Transverse colon (tissue), 4 donors: ENCODE measurements around the gene CHPT1. TPM values are rescaled to one million over a fixed set of nuclear protein-coding genes. Genes with fewer than 3 reads are reported as not detected.
"Not testable (repeated sequence)": the region's sequence is repeated elsewhere in the genome, so short reads cannot be mapped to it uniquely, and the experiment has no call there.

ENCODE experiments used
- DNase-seq: peaks from one replicate; pipeline ENCODE4 v3.0.0-alpha.2; 2019
- H3K27ac ChIP-seq, 4 donors: fragments of 200-600 bp; sonication (generic); 2 replicates each; pipeline ENCODE4 v1.5.1; 2016 to 2018; ENCODE audit warnings: inconsistent platforms in 4 of 4
- H3K27me3 ChIP-seq: fragments of 200-600 bp; sonication (generic); 2 replicates; pipeline ENCODE4 v1.5.1; 2017; ENCODE audit warnings: inconsistent platforms
- H3K36me3 ChIP-seq, 4 donors: fragments of 200-600 bp; sonication (generic); 2 replicates each; pipeline ENCODE4 v1.5.1; 2017 to 2019; ENCODE audit warnings: inconsistent platforms in 4 of 4
- H3K4me1 ChIP-seq, 4 donors: fragments of 200-600 bp; sonication (generic); 2 replicates each; pipeline ENCODE4 v1.5.1; 2017 to 2020; ENCODE audit warnings: inconsistent platforms in 4 of 4
- H3K4me3 ChIP-seq, 4 donors: fragments of 200-600 bp; sonication (generic); 1 replicate in 1 of 4; 2 replicates in 3 of 4; pipeline versions ENCODE4 v1.5.1 to v1.6.1; 2017 to 2019; ENCODE audit warnings: inconsistent platforms in 4 of 4
- H3K9me3 ChIP-seq, 2 donors: fragments of 200-600 bp; sonication (generic); 2 replicates each; pipeline ENCODE4 v1.5.1; 2017 to 2019; ENCODE audit warnings: inconsistent platforms in 2 of 2
- CTCF ChIP-seq, 5 experiments: fragments of 200-600 bp in 3 of 5; fragments of 450-650 bp in 2 of 5; sonication (generic) in 3 of 5; IDR thresholded peaks; 1 replicate in 2 of 5; 2 replicates in 3 of 5; pipeline ENCODE4 v1.5.1; 2016 to 2017; ENCODE audit warnings: antibody characterized with exemption in 5 of 5, inconsistent platforms in 3 of 5, mild to moderate bottlenecking in 2 of 5, moderate library complexity in 1 of 5
- EP300 ChIP-seq: sonication (generic); formaldehyde crosslinking; IDR thresholded peaks from one replicate; pipeline ENCODE4 v1.6.1; 2017; ENCODE audit warnings: antibody characterized with exemption, low read depth
- POLR2A ChIP-seq: fragments of 450-650 bp; IDR thresholded peaks from one replicate; pipeline ENCODE4 v1.6.1; 2016; ENCODE audit warnings: antibody characterized with exemption, mild to moderate bottlenecking, moderate library complexity
- POLR2AphosphoS5 ChIP-seq, 3 donors: sonication (generic); formaldehyde crosslinking; IDR thresholded peaks; one replicate each; pipeline ENCODE4 v1.6.1; 2016; ENCODE audit warnings: antibody characterized with exemption in 3 of 3
- WGBS, 2 donors: methylation state at CpG; one replicate each; pipeline ENCODE4 v1.1.5; 2018; ENCODE audit warnings: low coverage in 1 of 2; 5-methylcytosine and 5-hydroxymethylcytosine counted together
- in situ Hi-C, 4 donors: fragments of 200-750 bp; cut with MboI; loops; one replicate each; pipeline versions ENCODE4 v1.15.0 to v1.15.1; 2017; ENCODE audit warnings: low sequenced_read_pairs in 3 of 4, low pct_ligation_motif_present in 1 of 4, low pct_unique_long_range_greater_than_20kb in 1 of 4
- intact Hi-C: fragments of 100-400 bp; cut with DNase I; formaldehyde crosslinking; loops from one replicate; pipeline ENCODE4 v1.15.1; 2023; ENCODE audit warnings: low total_unique reads
- total RNA-seq, 4 donors: library from RNA; depleted of rRNA; stranded (reverse); fragments of >200 nt; gene quantifications; one replicate each; pipeline ENCODE4 v1.1.0, GENCODE V29; 2016

Gene CHPT1
- total RNA-seq, 4 donors from 2014 or later = 114 to 215 (median 138) TPM

- no peak for DNase-seq
- peaks cover 0 to 24% (median 8%) of the 10 kb centered on the region in 4 donors for H3K4me1 ChIP-seq
- intact Hi-C loops = no loop called here
- H3K27ac ChIP-seq = peak overlapping the region in 2 of 4 donors; percentile 54 to 59
- no peak overlapping the region for H3K4me3 ChIP-seq
- no peaks in the 10 kb centered on the region for H3K27me3 ChIP-seq
- in situ Hi-C loops = no loop called here
- WGBS, 2 donors = 46% methylated on average over 3 of the region's 3 CpGs; no CpG with 5 or more reads in 1 of the 2 donors
- H3K36me3 ChIP-seq = no peaks in the 10 kb centered on the region
- H3K9me3 ChIP-seq = no peaks in the 10 kb centered on the region
- TF ChIP-seq EP300 (no peak), POLR2AphosphoS5 (IDR thresholded peaks at IDR 0.05) (no peak), CTCF (IDR thresholded peaks at IDR 0.05) (no peak), POLR2A (no peak)
Measured at GRCh38 chr12:101653030-101653429, 44.4 kb upstream of the CHPT1 start.

GRCh38 chr12:101653503-101653902, 43.9 kb upstream of the CHPT1 start:
- no peaks in the 10 kb centered on the region for H3K36me3 ChIP-seq
- WGBS, 2 donors = 22 to 37% methylated on average over 2 to 3 of the region's 3 CpGs
- intact Hi-C loops (no loop called here), in situ Hi-C loops (no loop called here)
- DNase-seq = no peak
- no peaks in the 10 kb centered on the region for H3K9me3 ChIP-seq
- H3K4me3 ChIP-seq = no peak overlapping the region
- H3K27ac ChIP-seq = peak overlapping the region in 3 of 4 donors; percentile 42 to 59 (median 54)
- H3K27me3 ChIP-seq = no peaks in the 10 kb centered on the region
- TF ChIP-seq POLR2AphosphoS5 (IDR thresholded peaks at IDR 0.05) (no peak), POLR2A (no peak)
- peaks cover 0 to 24% (median 8%) of the 10 kb centered on the region in 4 donors for H3K4me1 ChIP-seq

GRCh38 chr12:101654442-101654841, 43.0 kb upstream of the CHPT1 start:
- TF ChIP-seq POLR2AphosphoS5 (IDR thresholded peaks at IDR 0.05) (no peak), EP300 (no peak), CTCF (IDR thresholded peaks at IDR 0.05) (no peak)
- no peak for DNase-seq
- H3K9me3 ChIP-seq = no peaks in the 10 kb centered on the region
- peak overlapping the region in 2 of 4 donors; percentile 42 to 59 for H3K27ac ChIP-seq
- no peaks in the 10 kb centered on the region for H3K27me3 ChIP-seq
- H3K4me1 ChIP-seq = peaks cover 0 to 24% (median 8%) of the 10 kb centered on the region in 4 donors
- no peaks in the 10 kb centered on the region for H3K36me3 ChIP-seq
- 100% methylated on average over 1 of the region's 1 CpG; no CpG with 5 or more reads in 1 of the 2 donors for WGBS, 2 donors
- intact Hi-C loops (no loop called here), in situ Hi-C loops (no loop called here)
- H3K4me3 ChIP-seq = no peak overlapping the region

- Histone ChIP-seq H3K36me3 (no peaks in the 10 kb centered on the region), H3K9me3 (no peaks in the 10 kb centered on the region), H3K27ac (no peak overlapping the region), H3K4me1 (peaks cover 0 to 24% (median 8%) of the 10 kb centered on the region in 4 donors), H3K4me3 (no peak overlapping the region), H3K27me3 (no peaks in the 10 kb centered on the region)
- no peak for DNase-seq
- 68 to 77% methylated on average over 2 of the region's 2 CpGs for whole genome bisulfite sequencing, 2 donors
- TF ChIP-seq CTCF (IDR thresholded peaks at IDR 0.05) (no peak), EP300 (no peak), POLR2AphosphoS5 (IDR thresholded peaks at IDR 0.05) (no peak), POLR2A (no peak)
- intact Hi-C loops = no loop called here
- in situ Hi-C loops = no loop called here
Measured at GRCh38 chr12:101655393-101655792, 42.0 kb upstream of the CHPT1 start.

- H3K4me1 ChIP-seq, DNase-seq, intact Hi-C loops, H3K4me3 ChIP-seq, H3K9me3 ChIP-seq, H3K27ac ChIP-seq, H3K36me3 ChIP-seq, H3K27me3 ChIP-seq, in situ Hi-C loops: not testable (repeated sequence)
- 81% methylated on average over 2 of the region's 2 CpGs; no CpG with 5 or more reads in 1 of the 2 donors for WGBS, 2 donors
Measured at GRCh38 chr12:101660662-101661061, 36.8 kb upstream of the CHPT1 start.
